Neural crest cell (in vitro differentiated cells): ENCODE results near the gene SLC19A1. TPM values are rescaled to one million over a fixed set of nuclear protein-coding genes. Genes with fewer than 3 reads are reported as not detected.

Experiments used
- DNase-seq: peaks from one replicate; pipeline ENCODE4 v3.0.0; 2021; ENCODE audit warnings: low read depth, mixed read lengths, low spot score
- H3K27ac Mint-ChIP-seq: one replicate; pipeline ENCODE4 v1.8.0; 2021; ENCODE audit warnings: mild to moderate bottlenecking, mixed read lengths; ENCODE audit not compliant: unreplicated experiment
- H3K27me3 Mint-ChIP-seq: 2 replicates; pipeline ENCODE4 v1.8.0; 2021; ENCODE audit warnings: low read depth, mild to moderate bottlenecking, mixed read lengths
- H3K36me3 Mint-ChIP-seq: 2 replicates; pipeline ENCODE4 v1.8.0; 2021; ENCODE audit warnings: low read depth, mild to moderate bottlenecking, mixed read lengths
- H3K4me1 Mint-ChIP-seq: 2 replicates; pipeline ENCODE4 v1.8.0; 2021; ENCODE audit warnings: mixed read lengths
- H3K4me3 Mint-ChIP-seq: one replicate; pipeline ENCODE4 v1.8.0; 2021; ENCODE audit warnings: mild to moderate bottlenecking, mixed read lengths
- H3K9me3 Mint-ChIP-seq: 2 replicates; pipeline ENCODE4 v1.8.0; 2021; ENCODE audit warnings: mixed read lengths
- CTCF ChIP-seq: fragments of 200-600 bp; sonication (generic); conservative IDR thresholded peaks from 2 replicates; pipeline ENCODE4 v1.5.0; 2021; ENCODE audit warnings: antibody characterized with exemption, mild to moderate bottlenecking
- total RNA-seq: library from RNA; stranded (reverse); gene quantifications from 2 replicates; pipeline ENCODE4 v1.2.1, GENCODE V29; 2021

SLC19A1 gene
- total RNA-seq, 1 donor from 2014 or later: 35.1 TPM

DNA sequence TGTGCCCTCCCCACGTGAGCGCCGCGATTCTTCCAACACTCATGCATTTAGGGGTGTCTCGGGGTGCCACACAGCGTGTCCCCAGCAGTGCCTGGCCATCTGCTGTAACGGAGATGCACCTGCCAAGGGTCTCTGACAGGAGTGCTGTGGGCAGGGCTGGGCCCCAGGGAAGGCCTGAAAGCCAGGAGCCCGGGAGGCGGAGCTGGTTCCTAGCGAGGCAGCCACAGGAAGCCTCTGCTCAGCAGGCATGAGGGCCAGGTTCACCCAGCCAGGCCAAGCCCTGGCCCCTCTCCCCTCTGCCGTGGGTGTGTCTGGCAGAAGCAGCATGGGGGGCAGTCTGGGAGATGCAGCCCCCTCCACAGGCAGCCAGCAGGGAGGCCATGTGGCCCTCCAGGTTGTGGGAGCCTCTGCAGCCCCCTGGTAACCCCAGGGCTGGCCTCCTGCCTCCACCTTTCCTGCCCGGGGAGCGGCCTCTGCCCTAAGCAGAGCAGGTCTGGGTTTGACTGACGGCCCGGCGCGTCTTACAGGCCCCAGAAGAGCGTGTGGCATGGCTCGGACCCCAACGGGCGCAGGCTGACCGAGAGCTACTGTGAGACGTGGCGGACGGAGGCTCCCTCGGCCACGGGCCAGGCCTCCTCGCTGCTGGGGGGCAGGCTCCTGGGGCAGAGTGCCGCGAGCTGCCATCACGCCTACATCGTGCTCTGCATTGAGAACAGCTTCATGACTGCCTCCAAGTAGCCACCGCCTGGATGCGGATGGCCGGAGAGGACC, 30.4 kb downstream of the SLC19A1 start:
- Mint-ChIP-seq H3K4me3 (no peak overlapping the region), H3K27me3 (no peaks in the 10 kb centered on the region), H3K9me3 (no peaks in the 10 kb centered on the region), H3K36me3 (no peaks in the 10 kb centered on the region), H3K4me1 (peaks cover 5% of the 10 kb centered on the region), H3K27ac (no peak overlapping the region)
- TF ChIP-seq CTCF: no peak
- DNase-seq: no peak

GRCh38 chr21:45511007-45511406, 31.2 kb downstream of the SLC19A1 start:
- H3K4me1 Mint-ChIP-seq: peaks cover 5% of the 10 kb centered on the region
- no peaks in the 10 kb centered on the region for H3K27me3 Mint-ChIP-seq
- H3K4me3 Mint-ChIP-seq: peak overlapping the region; percentile 23
- no peaks in the 10 kb centered on the region for H3K36me3 Mint-ChIP-seq
- no peaks in the 10 kb centered on the region for H3K9me3 Mint-ChIP-seq
- no peak overlapping the region for H3K27ac Mint-ChIP-seq
- no peak for TF ChIP-seq CTCF
- no peak for DNase-seq

DNA sequence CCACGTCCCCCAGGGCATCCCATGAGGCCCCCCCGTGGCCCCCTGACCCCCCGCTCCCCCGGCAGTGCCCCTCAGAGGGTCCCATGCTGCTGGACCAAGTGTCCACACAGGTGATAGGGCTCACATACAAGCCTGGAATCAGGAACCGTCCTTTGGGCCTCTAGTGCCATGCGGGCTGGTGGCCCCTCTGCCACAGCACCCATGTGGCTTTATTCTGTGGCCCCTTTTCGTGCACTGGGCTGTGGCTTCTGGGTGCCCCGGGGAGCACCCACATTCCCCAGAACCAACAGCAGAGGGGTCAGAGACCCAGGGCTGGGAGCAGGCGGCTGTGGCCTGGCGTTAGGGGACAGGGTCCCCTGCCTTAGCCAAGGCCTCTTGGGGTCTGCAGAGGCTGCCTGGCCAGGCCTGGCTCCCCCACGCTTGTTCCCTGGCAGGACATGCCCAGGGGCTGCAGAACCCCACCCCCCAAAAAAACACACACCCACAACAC, 31.7 kb downstream of the SLC19A1 start:
- TF ChIP-seq CTCF: no peak
- H3K27ac Mint-ChIP-seq: no peak overlapping the region
- no peaks in the 10 kb centered on the region for H3K27me3 Mint-ChIP-seq
- H3K4me1 Mint-ChIP-seq: peaks cover 5% of the 10 kb centered on the region
- no peak for DNase-seq
- H3K4me3 Mint-ChIP-seq: no peak overlapping the region
- H3K36me3 Mint-ChIP-seq: no peaks in the 10 kb centered on the region
- H3K9me3 Mint-ChIP-seq: no peaks in the 10 kb centered on the region

GRCh38 chr21:45509566-45510465, 32.4 kb downstream of the SLC19A1 start:
- no peak for DNase-seq
- H3K27me3 Mint-ChIP-seq: peaks cover under 1% of the 10 kb centered on the region
- no peak overlapping the region for H3K27ac Mint-ChIP-seq
- TF ChIP-seq CTCF: no peak
- H3K9me3 Mint-ChIP-seq: no peaks in the 10 kb centered on the region
- H3K36me3 Mint-ChIP-seq: no peaks in the 10 kb centered on the region
- no peak overlapping the region for H3K4me3 Mint-ChIP-seq
- H3K4me1 Mint-ChIP-seq: peaks cover 5% of the 10 kb centered on the region

DNA sequence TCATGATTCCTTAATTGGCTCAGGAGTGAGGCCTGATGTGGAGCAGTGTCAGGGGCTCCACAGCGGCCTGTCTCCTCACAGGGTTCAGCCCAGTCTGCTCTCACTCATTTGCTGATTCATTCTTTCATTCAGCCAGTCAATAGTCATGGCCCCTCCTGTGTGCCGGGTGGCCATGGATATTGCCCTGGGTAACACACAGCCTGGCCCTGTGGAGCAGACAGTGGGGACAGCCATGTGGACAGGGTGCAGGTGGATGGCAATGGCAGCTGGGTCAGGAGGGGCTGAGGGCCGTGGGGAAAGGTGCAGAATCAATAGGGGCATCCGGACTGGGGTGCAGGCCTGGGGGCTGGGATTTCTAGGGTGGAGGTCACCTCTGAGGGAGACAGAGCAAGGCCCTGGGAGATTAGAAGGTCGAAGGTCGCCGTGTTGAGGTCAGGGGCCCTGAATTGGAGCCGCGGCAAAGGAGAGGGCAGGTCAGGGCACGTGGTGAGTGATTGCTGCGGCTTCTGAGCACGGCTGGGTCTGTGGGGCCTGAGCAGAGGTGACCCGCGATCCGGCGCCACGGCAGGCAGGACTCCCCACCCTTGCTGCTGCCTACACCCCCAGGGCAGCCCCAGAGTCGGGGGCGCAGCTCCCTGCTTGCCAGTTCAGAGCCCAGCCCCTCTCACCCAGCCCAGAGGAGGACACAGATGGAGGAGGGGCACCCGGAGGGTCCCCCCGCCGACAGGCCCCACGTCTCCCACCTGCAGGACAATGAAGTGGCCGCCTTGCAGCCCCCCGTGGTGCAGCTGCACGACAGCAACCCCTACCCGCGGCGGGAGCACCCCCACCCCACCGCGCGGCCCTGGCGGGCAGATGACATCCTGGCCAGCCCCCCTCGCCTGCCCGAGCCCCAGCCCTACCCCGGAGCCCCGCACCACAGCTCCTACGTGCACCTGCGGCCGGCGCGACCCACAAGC, 33.4 kb downstream of the SLC19A1 start:
- peaks cover 5% of the 10 kb centered on the region for H3K4me1 Mint-ChIP-seq
- no peak for TF ChIP-seq CTCF
- no peak for DNase-seq

More for the DNA sequence above, 33.4 kb downstream of the SLC19A1 start:
- Mint-ChIP-seq H3K27ac (peak overlapping the region; percentile 43), H3K9me3 (no peaks in the 10 kb centered on the region), H3K4me3 (peak overlapping the region; percentile 9), H3K27me3 (peaks cover 3% of the 10 kb centered on the region), H3K36me3 (no peaks in the 10 kb centered on the region)
